Lung (tissue), 12 donors: Measurements from ENCODE around the gene PRKD3. TPM values are rescaled to one million over a fixed set of nuclear protein-coding genes. Genes with fewer than 3 reads are reported as not detected.
A peak's percentile ranks its signal among the peaks of the same experiment; 100 is the strongest.

Experiments used
- ATAC-seq: fragments of 200-7000 bp; cut with Tn5 transposase; one replicate; pipeline ENCODE4 v1.9.1; 2020; ENCODE audit warnings: moderate number of reproducible peaks; ENCODE audit not compliant: insufficient read depth, low FRiP score
- DNase-seq, 3 donors: peaks; one replicate each; pipeline ENCODE4 v3.0.0-alpha.2; 2013 to 2017
- H3K27ac ChIP-seq, 2 donors: one replicate each; pipeline ENCODE4 v1.5.1; 2013; ENCODE audit warnings: mild to moderate bottlenecking in 2 of 2, moderate library complexity in 2 of 2, control low read depth in 1 of 2, inconsistent platforms in 1 of 2, low read depth in 1 of 2, low read length in 1 of 2
- H3K27me3 ChIP-seq, 3 donors: one replicate each; pipeline ENCODE4 v1.5.1; 2013; ENCODE audit warnings: low read length in 2 of 3; ENCODE audit not compliant: control insufficient read depth in 3 of 3, insufficient read depth in 3 of 3
- H3K36me3 ChIP-seq, 4 donors: one replicate each; pipeline ENCODE4 v1.5.1; 2013; ENCODE audit warnings: low read length in 4 of 4, mild to moderate bottlenecking in 1 of 4, moderate library complexity in 1 of 4; ENCODE audit not compliant: control insufficient read depth in 4 of 4, insufficient read depth in 4 of 4
- H3K4me1 ChIP-seq, 5 donors: one replicate each; pipeline ENCODE4 v1.5.1; 2013; ENCODE audit warnings: low read length in 5 of 5, mild to moderate bottlenecking in 2 of 5, moderate library complexity in 1 of 5; ENCODE audit not compliant: control insufficient read depth in 5 of 5, insufficient read depth in 5 of 5
- H3K4me3 ChIP-seq: one replicate; pipeline ENCODE4 v1.5.1; 2013; ENCODE audit warnings: mild to moderate bottlenecking, control low read depth, moderate library complexity
- H3K9ac ChIP-seq, 2 donors: one replicate each; pipeline ENCODE4 v1.5.1; 2013; ENCODE audit warnings: low read length in 2 of 2, control low read depth in 1 of 2; ENCODE audit not compliant: insufficient read depth in 1 of 2
- H3K9me3 ChIP-seq, 4 donors: one replicate each; pipeline ENCODE4 v1.5.1; 2013; ENCODE audit warnings: low read length in 3 of 4, mild to moderate bottlenecking in 1 of 4, moderate library complexity in 1 of 4; ENCODE audit not compliant: control insufficient read depth in 4 of 4, insufficient read depth in 3 of 4
- WGBS, 2 donors: extraction: QIAGEN DNeasy Blood & Tissue Kit; methylation state at CpG; one replicate each; pipeline ENCODE4 v1.1.7; 2013; 5-methylcytosine and 5-hydroxymethylcytosine counted together
- polyA plus RNA-seq, 2 donors: library from polyadenylated mRNA; stranded (reverse); fragments of 200-250 nt; gene quantifications; one replicate each; pipeline ENCODE4 v1.2.1, GENCODE V29; 2013
- total RNA-seq, 2 donors: library from RNA; depleted of rRNA in 1 of 2; stranded (reverse); fragments of >200 nt in 1 of 2; gene quantifications; one replicate each; pipeline ENCODE4 v1.2.1, GENCODE V29; 2014 to 2021
- TF ChIP-seq, protein P1 (sequence below): IDR thresholded peaks from 2 replicates; pipeline ENCODE4 v1.5.1; 2012; ENCODE audit warnings: mild to moderate bottlenecking; ENCODE audit errors: control extremely low read depth, extremely low read depth
- donor health status: control.
- donor health status: control.
- donor health status: Bipolar disorder and iron deficiency.
- donor health status: healthy.
- donor health status: DM: yes; HTN: yes; CAD: no.

PRKD3 gene
- total and polyA plus RNA-seq, 4 donors: 6.4 to 60.8 (median 22.5) TPM

- H3K27me3 ChIP-seq: peaks cover 0 to 4% (median 0%) of the 10 kb centered on the region in 3 donors
Measured at GRCh38 chr2:37332560-37332959, 7.9 kb upstream of the PRKD3 start.

DNA sequence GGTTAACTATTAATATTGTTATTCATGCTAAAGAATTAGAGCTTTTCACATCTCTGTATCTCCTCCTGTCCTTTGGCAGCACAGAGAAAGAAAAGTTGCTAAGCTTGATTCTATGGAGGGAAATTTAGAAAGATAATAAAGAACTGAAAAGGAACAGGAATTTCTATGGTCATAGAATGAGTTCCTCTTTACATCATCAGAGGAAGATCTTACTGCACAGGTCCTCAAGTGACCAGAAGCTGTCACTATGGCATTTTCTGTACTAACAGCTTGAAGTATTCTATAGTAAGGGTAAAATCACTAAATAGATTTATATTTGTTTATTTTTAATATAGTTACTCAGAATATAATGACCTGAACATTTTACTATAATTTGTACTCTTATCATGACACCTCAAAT is 6.0 kb upstream of the PRKD3 start:
- ATAC-seq (no peak), DNase-seq (no peak)
- H3K9me3 ChIP-seq: peaks cover 0 to 2% (median 0%) of the 10 kb centered on the region in 4 donors
- TF ChIP-seq, protein P1, sequence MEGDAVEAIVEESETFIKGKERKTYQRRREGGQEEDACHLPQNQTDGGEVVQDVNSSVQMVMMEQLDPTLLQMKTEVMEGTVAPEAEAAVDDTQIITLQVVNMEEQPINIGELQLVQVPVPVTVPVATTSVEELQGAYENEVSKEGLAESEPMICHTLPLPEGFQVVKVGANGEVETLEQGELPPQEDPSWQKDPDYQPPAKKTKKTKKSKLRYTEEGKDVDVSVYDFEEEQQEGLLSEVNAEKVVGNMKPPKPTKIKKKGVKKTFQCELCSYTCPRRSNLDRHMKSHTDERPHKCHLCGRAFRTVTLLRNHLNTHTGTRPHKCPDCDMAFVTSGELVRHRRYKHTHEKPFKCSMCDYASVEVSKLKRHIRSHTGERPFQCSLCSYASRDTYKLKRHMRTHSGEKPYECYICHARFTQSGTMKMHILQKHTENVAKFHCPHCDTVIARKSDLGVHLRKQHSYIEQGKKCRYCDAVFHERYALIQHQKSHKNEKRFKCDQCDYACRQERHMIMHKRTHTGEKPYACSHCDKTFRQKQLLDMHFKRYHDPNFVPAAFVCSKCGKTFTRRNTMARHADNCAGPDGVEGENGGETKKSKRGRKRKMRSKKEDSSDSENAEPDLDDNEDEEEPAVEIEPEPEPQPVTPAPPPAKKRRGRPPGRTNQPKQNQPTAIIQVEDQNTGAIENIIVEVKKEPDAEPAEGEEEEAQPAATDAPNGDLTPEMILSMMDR: no peak
- H3K36me3 ChIP-seq: no peaks in the 10 kb centered on the region
- H3K9ac ChIP-seq: no peak overlapping the region
- no peak overlapping the region for H3K27ac ChIP-seq
- peaks cover 0 to 8% (median 0%) of the 10 kb centered on the region in 5 donors for H3K4me1 ChIP-seq
- H3K4me3 ChIP-seq: no peak overlapping the region
- peaks cover 0 to 4% (median 0%) of the 10 kb centered on the region in 3 donors for H3K27me3 ChIP-seq

More at GRCh38 chr2:37332560-37332959, 7.9 kb upstream of the PRKD3 start:
- ATAC-seq: no peak
- TF ChIP-seq, protein P1: no peak
- Histone ChIP-seq H3K9me3 (peaks cover 0 to 2% (median 0%) of the 10 kb centered on the region in 4 donors), H3K36me3 (no peaks in the 10 kb centered on the region), H3K9ac (no peak overlapping the region), H3K4me3 (no peak overlapping the region), H3K4me1 (no peaks in the 10 kb centered on the region), H3K27ac (no peak overlapping the region)
- DNase-seq: no peak
- 78 to 86% methylated on average over 3 of the region's 3 CpGs for WGBS, 2 donors

GRCh38 chr2:37326866-37327634 is 2.4 kb upstream of the PRKD3 start:
- no peak for ATAC-seq
- no peaks in the 10 kb centered on the region for H3K27me3 ChIP-seq
- peak overlapping the region in 1 of 2 donors; percentile 67 for H3K9ac ChIP-seq
- WGBS, 2 donors: 76 to 92% methylated on average over 8 of the region's 8 CpGs
- no peak for DNase-seq
- H3K4me3 ChIP-seq: no peak overlapping the region
- H3K27ac ChIP-seq: no peak overlapping the region
- TF ChIP-seq, protein P1: no peak
- no peaks in the 10 kb centered on the region for H3K36me3 ChIP-seq
- H3K4me1 ChIP-seq: peaks cover 0 to 26% (median 3%) of the 10 kb centered on the region in 5 donors
- H3K9me3 ChIP-seq: no peaks in the 10 kb centered on the region
